ENCODE results near the gene ADNP2.

DNA sequence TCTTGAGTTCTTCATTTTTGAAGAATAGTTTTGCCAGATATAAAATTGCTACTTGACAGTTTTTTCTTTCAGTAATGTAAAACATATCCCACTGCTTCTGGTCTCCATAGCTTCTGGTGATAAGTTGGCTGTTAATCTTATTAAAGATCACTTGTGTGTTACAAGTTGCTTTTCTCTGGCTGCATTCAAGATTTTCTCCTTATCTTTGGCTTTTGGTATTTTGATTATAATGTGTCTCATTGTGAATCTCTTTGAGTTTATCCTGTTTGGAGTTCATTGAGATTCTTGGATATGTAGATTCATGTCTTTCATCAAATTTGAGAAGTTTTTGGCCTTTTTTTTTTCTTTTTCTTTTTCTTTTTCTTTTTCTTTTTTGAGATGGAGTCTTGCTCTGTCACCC lies 20.2 kb upstream of the ADNP2 start:
- TF ChIP-seq, protein P1, sequence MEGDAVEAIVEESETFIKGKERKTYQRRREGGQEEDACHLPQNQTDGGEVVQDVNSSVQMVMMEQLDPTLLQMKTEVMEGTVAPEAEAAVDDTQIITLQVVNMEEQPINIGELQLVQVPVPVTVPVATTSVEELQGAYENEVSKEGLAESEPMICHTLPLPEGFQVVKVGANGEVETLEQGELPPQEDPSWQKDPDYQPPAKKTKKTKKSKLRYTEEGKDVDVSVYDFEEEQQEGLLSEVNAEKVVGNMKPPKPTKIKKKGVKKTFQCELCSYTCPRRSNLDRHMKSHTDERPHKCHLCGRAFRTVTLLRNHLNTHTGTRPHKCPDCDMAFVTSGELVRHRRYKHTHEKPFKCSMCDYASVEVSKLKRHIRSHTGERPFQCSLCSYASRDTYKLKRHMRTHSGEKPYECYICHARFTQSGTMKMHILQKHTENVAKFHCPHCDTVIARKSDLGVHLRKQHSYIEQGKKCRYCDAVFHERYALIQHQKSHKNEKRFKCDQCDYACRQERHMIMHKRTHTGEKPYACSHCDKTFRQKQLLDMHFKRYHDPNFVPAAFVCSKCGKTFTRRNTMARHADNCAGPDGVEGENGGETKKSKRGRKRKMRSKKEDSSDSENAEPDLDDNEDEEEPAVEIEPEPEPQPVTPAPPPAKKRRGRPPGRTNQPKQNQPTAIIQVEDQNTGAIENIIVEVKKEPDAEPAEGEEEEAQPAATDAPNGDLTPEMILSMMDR (IDR thresholded peaks at IDR 0.05; ENCODE audit: low read length), result no peak
- TF ChIP-seq EZH2 (IDR thresholded peaks at IDR 0.05; ENCODE audit: borderline replicate concordance, low read length), result no peak
